EH (cell line): ENCODE data around the gene RPS25.
A peak's percentile ranks its signal among the peaks of the same experiment; 100 is the strongest.
"Not testable (repeated sequence)": the region's sequence is repeated elsewhere in the genome, so short reads cannot be mapped to it uniquely, and the experiment has no call there.

ENCODE experiments used
- DNase-seq: peaks from one replicate; pipeline ENCODE4 v3.0.0-alpha.2; 2015; ENCODE audit warnings: low read depth

RPS25 gene

GRCh38 chr11:119015054-119015611, 3.0 kb downstream of the RPS25 start:
- DNase-seq = peak; percentile 26

DNA sequence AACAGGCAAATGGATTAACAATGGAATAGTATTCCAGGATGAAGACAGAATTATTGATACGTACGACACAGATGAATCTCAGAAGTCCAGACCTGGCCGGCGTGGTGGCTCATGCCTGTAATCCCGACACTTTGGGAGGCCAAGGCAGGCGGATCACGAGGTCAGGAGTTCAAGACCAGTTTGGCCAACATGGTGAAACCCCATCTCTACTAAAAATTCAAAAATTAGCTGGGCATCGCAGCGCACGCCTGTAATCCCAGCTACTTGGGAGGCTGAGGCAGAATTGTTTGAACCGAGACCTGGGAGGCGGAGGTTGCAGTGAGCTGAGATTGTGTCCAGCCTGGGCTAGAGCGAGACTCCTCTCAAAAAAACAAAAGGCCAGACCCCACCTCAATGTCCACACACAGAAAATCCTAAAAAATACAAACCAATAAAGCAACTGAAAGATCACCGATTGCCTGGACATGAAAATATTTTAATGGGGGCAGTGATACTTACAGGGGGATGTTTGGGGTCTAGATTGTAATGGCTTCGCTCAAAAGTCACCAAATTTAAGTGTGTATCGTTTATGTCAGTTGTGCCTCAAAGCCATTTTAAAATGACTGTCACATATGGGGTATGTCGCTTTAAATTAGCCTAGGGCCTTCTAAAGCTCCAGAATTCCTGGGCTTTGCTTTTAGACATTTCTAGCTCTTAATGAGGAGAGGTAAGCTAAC, 3.8 kb downstream of the RPS25 start:
- no peak for DNase-seq

- no peak for DNase-seq
Measured at GRCh38 chr11:119012629-119013170, 5.4 kb downstream of the RPS25 start.

GRCh38 chr11:119011476-119012053, 6.6 kb downstream of the RPS25 start:
- no peak for DNase-seq

DNA sequence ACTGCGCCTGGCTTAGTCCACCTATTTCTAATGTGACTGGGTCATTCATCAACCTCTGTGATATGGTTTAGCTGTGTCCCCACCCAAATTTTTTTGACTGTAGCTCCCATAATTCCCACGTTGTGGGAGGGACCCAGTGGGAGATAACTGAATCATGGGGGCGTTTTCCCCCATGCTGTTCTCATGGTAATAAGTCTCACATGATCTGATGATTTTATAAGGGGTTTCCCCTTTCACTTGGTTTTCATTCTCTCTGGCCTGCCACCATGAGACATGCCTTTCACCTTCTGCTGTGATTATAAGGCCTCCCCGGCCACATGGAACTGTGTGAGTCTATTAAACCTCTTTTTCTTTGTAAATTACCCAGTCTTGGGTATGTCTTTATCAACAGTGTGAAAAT, 11.5 kb downstream of the RPS25 start:
- no peak for DNase-seq

DNA sequence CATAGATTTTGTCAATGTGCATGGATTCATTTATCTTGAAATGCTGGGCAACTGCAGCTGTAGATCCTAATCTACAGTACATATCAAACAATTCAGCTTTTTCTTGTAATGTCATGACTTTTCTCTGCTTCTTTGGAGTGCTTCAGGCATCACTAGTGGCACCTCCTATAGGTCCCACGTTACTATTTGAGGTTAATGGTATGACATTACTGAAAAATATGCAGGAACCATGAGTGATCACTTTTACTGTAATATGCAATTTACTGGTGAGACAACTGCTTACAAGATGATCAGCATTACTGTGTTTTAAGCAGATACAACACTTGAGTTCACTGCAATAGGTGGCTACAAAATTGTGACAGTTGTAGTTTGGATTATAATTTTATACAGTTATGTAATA, 17.2 kb downstream of the RPS25 start:
- DNase-seq = peak; percentile 77

DNA sequence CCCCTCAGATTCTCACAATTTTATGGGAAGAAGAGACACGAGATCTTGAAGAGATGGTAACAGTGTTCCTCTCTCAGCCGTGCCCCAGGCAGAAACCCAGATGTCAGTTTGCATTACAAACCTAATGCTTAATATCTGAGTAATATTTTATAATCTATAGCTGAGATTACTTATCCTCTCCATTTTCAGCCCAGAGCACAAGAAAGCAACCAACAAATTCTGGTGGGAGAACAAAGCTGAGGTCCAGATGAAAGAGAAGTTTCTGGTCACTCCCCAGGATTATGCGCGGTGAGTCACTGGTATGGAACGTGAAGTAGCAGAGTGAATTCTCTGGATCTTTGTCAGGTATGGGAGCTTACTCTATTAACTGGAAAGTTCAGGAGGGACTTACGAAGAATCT, 19.3 kb downstream of the RPS25 start:
- DNase-seq = peak; percentile 83

GRCh38 chr11:118998388-118998717, 19.8 kb downstream of the RPS25 start:
- no peak for DNase-seq

GRCh38 chr11:118997627-118998387, 20.3 kb downstream of the RPS25 start, which contains the start of gene CENATAC:
Gene CENATAC (plus strand): TSS chr11:118998138. CDS start chr11:118998198, 60 bp downstream.
- DNase-seq = peak; percentile 89

- DNase-seq = peak; percentile 43
Measured at GRCh38 chr11:118996926-118997626, 21.1 kb downstream of the RPS25 start.

GRCh38 chr11:118991486-118992038, 26.6 kb downstream of the RPS25 start:
- DNase-seq = not testable (repeated sequence)

- DNase-seq = no peak
Measured at GRCh38 chr11:118988280-118988679, 29.9 kb downstream of the RPS25 start.

GRCh38 chr11:118984825-118985224, 33.3 kb downstream of the RPS25 start:
- DNase-seq = no peak

DNA sequence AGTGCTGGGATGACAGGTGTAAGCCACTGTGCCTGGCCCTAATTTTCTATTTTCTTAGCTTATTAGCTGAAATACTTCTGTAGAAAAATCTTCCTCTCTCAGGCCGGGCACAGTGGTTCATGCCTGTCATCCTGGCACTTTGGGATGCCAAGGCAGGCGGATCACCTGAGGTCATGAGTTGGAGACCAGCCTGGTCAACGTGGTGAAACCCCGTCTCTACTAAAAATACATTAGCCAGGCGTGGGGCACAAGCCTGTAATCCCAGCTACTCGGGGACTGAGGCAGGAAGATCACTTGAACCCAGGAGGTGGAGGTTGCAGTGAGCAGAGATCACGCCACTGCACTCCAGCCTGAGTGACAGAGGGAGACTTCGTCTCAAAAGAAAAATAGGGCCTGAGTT, 33.8 kb downstream of the RPS25 start:
- DNase-seq = not testable (repeated sequence)

DNA sequence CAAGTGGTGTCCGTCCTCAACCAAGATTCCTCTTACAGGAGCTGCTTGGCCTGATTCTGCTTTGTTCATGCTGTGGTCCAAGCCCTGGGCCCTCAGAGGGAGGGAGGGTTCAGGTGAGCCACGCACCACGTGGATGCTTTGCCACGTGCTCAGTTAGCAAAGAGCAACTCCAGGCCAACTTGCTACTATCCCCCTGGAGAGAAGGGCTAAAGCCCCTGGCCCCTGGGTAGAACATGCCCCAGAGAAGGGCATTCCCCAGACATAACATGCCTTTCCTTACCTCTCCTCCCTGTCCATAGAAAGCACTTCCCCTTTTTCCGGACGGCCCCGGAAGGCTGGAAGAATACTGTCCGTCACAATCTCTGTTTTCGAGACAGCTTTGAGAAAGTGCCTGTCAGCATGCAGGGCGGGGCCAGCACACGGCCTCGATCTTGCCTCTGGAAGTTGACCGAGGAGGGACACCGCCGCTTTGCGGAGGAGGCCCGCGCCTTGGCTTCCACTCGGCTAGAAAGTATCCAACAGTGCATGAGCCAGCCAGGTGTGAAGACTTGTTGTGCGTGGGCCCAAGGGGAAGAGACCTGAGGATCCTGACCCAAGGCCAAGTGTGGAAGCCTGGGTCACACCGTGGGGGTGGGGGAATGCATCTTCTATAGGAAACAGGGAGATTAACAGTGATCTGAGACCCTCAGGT, 37.8 kb downstream of the RPS25 start:
- no peak for DNase-seq

DNA sequence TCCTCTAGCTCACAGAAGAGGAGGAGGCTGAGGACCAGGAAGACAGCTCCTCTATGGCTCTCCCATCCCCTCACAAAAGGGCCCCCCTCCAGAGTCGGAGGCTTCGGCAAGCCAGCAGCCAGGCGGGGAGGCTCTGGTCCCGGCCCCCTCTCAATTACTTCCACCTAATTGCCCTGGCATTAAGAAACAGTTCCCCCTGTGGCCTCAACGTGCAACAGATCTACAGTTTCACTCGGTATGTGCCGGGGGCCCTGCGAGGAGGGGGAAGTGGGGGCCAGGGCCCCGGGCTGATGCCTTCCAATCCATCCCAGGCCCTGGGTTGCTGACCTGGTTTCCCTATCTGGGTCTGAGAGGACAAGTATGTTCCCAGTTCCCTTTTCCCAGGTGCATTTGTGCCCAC, 38.7 kb downstream of the RPS25 start:
- DNase-seq = no peak

- DNase-seq = peak; percentile 18
Measured at GRCh38 chr11:118975771-118976709, 42.1 kb downstream of the RPS25 start.

- no peak for DNase-seq
Measured at GRCh38 chr11:118973985-118974384, 44.2 kb downstream of the RPS25 start.

- no peak for DNase-seq
Measured at GRCh38 chr11:118971646-118972045, 46.5 kb downstream of the RPS25 start, which contains the start of gene FOXR1. Gene FOXR1 (plus strand): TSS chr11:118971761. CDS start chr11:118971932, 171 bp downstream.

- DNase-seq = not testable (repeated sequence)
Measured at GRCh38 chr11:118969508-118969907, 48.6 kb downstream of the RPS25 start.
